Right forelimb (tissue), 1 donor: Measurements from ENCODE around the gene DDC.
"Not testable (repeated sequence)": the region's sequence is repeated elsewhere in the genome, so short reads cannot be mapped to it uniquely, and the experiment has no call there.

Source experiments
- DNase-seq: peaks from one replicate; pipeline ENCODE4 v3.0.0-alpha.2; 2018

DDC gene

GRCh38 chr7:50553973-50554372 is 11.2 kb downstream of the DDC start:
- no peak for DNase-seq

DNA sequence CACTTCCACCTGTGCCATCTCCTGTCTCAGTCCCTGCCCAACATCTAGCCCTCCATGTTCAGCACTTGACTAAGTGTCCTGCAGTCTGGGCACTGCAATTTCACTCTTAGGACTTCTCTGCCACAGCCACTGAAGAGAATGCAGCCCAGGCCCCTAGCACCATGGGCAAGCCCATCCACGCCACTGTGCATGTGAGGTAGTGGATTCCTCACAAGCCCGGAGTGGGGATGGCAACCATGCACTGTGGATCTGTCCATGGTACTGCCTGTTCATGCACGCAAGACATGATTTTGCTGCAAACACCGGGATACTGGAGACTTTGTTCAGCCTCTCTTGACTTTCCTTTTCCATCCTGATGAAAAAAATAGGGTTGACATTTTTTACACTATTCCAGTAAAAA is 12.3 kb downstream of the DDC start:
- peak; percentile 58 for DNase-seq

DNA sequence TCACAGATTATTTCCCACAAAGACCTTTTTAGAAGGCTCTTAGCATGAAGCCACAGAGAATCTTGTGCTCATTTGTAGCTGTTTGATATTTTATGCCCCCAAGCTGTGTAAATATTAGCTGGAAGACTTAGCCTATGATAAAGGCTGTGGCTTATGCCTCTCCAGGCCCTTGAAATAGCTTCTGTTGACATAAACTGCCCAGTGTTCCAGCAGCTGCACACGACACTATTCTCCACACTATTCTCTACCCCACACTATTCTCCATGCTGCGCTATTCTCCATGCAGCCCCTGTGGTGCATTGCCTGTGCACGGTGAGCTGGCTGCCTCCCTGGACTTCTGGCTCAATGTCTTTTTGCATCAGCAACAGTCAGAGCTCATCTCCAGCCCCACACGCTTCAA is 13.1 kb downstream of the DDC start:
- DNase-seq: no peak

GRCh38 chr7:50545613-50546012 is 19.6 kb downstream of the DDC start:
- DNase-seq: not testable (repeated sequence)

DNA sequence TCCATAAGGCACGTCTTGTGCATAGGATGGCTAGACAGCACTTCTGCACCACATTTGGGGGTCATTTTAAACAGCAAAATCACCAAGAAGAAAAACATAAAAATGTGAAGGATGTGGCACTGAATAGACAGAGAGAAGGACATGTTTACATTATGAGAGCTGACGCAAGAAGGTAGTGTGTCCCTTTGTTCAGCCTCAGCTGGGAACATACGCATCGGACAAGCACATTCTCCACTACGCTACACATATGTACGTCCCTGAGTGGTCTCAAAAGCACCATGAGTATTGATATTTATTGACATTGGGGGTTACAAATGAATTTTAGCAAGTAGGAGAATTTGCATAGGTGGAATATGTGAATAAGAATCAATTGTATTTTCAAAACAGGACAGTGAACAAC is 20.2 kb downstream of the DDC start:
- DNase-seq: no peak

- DNase-seq: no peak
Measured at GRCh38 chr7:50543776-50544442, 21.3 kb downstream of the DDC start.

GRCh38 chr7:50542132-50542531 is 23.1 kb downstream of the DDC start:
- no peak for DNase-seq

- no peak for DNase-seq
Measured at GRCh38 chr7:50540785-50541579, 24.2 kb downstream of the DDC start.

GRCh38 chr7:50539725-50540124 is 25.5 kb downstream of the DDC start:
- no peak for DNase-seq

GRCh38 chr7:50538478-50538877 is 26.7 kb downstream of the DDC start:
- no peak for DNase-seq

GRCh38 chr7:50537417-50537816 is 27.8 kb downstream of the DDC start:
- no peak for DNase-seq

DNA sequence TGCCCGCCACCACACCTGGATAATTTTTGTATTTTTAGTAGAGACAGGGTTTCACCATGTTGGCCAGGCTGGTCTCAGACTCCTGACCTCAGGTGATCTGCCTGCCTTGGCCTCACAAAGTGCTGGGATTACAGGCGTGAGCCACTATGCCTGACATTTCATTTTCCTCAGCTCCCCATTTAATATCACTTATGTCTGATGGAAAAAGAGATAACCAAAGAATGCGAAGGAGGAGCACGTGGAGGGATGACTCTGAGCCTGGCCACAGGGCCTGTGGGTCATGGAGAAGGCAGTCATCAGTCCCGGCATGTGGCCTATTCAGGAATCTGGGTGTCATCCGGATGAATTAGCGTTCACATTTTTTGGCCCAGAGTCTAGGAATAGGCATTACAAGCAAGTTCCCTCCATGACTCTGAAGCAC is 29.9 kb downstream of the DDC start:
- DNase-seq: not testable (repeated sequence)

DNA sequence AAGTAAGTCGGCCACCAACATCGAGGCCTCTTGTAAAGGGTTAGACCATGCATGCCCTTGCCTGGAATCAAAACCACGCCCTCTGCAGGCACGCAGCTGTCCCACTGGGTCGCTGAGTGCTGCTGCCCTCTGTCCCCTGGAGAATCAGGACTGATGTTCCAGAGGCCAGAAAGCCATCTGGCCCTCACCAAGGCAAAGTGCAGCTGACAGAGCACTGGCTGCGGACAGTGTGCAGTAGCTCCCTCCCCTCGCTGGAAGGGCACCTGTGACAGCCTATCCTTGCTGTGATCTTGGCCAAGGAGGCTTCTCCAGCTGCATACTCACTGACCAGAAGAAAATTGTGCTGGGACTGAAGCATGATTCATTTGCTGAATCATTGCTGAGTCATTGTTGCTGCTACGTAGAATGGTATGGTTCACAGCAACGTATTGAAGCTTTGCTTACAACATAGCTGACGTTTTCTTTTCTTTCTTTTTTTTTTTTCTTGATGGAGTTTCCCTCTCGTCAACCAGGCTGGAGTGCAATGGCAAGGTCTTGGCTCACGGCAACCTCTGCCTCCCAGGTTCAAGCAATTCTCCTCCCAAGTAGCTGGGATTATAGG is 30.4 kb downstream of the DDC start:
- DNase-seq: no peak

DNA sequence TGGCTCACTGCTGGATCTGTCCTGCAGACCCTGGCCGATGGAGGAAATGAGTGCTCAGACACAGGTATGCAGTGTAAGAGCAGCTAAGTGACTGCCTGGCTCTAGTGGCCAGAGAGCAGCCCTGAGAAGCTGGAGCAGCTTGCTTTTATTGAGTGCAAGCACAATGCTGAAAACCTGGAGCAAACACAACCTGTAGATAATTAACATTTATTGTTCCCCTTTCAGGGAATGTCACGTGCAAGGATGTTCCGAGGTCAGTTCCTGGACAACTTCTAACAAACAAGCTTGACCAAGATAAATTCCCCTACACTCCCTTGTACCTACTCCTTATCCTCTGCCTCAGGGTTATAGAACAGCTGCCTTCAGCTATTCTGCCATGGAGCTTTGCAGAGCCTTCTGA is 31.3 kb downstream of the DDC start:
- DNase-seq: no peak

- no peak for DNase-seq
Measured at GRCh38 chr7:50531928-50532327, 33.3 kb downstream of the DDC start.

GRCh38 chr7:50531401-50531911 is 33.7 kb downstream of the DDC start:
- DNase-seq: no peak

DNA sequence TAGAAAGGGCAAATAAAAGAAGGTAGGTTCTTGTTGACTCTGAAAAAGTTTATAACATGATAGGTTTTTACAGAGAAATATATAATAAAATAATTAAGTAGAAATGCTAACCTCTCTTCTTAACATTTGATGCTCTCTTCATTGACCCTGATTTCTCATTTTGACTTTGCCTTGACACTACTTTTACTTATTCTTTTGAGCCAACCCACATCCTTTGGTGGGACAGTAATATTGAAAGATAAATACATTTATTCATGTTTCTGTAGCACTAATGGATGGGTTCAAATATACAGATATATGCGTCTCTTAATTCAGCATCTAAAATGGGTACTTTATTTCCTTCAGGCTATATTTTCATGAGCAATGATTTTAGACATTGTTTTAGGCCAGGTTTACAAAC is 34.4 kb downstream of the DDC start:
- no peak for DNase-seq

- DNase-seq: no peak
Measured at GRCh38 chr7:50529093-50529862, 35.9 kb downstream of the DDC start.

DNA sequence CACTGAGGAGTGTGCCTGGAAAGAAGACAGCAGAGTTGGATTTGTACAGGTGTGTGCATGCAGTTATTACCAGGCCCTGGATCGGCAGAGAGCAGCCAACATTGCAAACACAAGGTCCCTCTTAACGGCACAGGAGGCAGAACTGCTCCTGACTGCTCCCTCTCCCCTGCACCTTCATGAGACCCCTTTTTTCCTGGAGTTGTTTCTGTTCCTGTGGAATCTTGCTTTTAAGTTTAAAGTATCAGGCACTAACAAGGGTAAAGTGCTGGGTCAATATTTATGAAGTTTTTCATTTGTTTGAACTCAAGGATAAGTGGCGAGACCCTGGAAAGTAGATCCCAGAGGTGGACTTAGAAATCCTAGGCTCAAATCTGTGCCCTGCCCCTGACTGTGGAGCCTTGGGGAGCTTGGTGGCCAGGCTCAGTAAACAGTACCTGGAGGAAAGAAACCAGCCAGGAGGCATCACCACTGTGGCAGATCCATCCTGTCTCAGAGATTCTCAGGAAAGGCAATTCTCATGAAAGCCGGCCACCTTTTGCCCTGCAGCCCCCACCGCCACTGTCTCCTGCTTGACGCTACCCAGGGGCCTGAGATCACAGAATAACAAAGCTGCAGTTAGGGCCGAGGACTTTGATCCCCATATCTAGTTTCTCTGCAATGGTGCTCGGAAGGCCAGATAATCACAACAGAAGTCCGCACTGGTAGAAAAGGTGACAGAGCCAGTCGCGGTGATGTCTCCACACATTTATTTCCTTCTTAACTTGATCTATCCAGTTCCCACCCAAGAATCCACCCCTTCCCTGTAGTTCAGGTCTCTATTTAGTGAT is 36.7 kb downstream of the DDC start:
- DNase-seq: no peak

DNA sequence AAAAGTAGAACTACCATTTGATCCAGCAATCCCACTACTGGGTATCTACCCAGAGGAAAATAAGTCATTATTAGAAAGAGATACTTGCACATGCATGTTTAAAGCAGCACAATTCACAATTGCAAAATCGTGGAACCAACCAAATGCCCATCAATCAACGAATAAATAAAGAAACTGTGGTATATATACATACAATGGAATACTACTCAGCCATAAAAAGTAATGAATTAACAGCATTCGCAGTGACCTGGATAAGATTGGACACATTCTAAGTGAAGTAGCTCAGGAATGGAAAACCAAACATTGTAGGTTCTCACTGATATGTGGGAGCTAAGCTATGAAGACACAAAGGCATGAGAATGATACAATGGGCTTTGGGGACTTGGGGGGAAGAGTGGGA is 45.9 kb downstream of the DDC start:
- DNase-seq: not testable (repeated sequence)

GRCh38 chr7:50513166-50513871 is 51.9 kb downstream of the DDC start:
- no peak for DNase-seq

- no peak for DNase-seq
Measured at GRCh38 chr7:50512384-50512783, 52.8 kb downstream of the DDC start.
